ENCODE measurements around the gene RMDN2. TPM values are rescaled to one million over a fixed set of nuclear protein-coding genes. Genes with fewer than 3 reads are reported as not detected.

The RMDN2 gene
- total RNA-seq, 1 donor from 2014 or later = 6.5 TPM

DNA sequence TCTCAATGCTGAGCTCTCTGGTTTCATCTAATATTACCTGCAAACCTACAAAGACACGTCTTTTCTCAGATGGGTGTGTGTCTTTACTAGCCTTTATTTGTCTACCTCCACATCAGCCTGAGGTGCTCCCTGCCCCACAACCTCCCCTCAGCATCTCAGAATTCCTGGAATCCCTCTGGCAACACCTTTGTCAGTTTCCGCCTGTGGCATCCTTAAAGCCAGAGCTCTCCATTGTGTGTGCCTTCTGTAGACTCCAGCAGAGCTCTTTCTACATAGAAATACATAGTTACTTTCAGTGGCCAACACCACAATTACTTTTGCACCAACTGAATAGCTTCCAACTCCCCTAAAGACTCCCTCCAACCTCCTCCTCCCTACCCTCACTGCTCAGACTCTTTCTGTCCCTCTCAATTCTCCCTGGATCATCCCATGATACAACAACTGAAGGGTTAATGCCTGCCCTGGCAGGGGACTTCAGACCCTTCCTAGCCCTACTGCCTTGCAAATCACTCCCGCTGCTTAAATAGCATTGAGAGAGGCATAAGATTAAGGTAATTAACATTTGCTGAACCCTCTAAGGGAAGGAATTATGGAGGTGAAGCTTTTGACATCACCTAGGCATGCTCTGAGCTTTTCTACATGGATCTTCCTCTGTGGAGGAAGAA is 39.6 kb upstream of the RMDN2 start:
- Histone ChIP-seq H3K27ac (replicated peaks) (no peak overlapping the region), H3K27me3 (ENCODE audit: low read depth) (no peaks in the 10 kb centered on the region), H3K4me1 (no peaks in the 10 kb centered on the region), H3K4me3 (no peak overlapping the region), H3K9me3 (replicated peaks) (no peaks in the 10 kb centered on the region), H3K36me3 (no peaks in the 10 kb centered on the region)
- intact Hi-C loops (cut with micrococcal nuclease) = no loop called here
- TF ChIP-seq, protein P1, sequence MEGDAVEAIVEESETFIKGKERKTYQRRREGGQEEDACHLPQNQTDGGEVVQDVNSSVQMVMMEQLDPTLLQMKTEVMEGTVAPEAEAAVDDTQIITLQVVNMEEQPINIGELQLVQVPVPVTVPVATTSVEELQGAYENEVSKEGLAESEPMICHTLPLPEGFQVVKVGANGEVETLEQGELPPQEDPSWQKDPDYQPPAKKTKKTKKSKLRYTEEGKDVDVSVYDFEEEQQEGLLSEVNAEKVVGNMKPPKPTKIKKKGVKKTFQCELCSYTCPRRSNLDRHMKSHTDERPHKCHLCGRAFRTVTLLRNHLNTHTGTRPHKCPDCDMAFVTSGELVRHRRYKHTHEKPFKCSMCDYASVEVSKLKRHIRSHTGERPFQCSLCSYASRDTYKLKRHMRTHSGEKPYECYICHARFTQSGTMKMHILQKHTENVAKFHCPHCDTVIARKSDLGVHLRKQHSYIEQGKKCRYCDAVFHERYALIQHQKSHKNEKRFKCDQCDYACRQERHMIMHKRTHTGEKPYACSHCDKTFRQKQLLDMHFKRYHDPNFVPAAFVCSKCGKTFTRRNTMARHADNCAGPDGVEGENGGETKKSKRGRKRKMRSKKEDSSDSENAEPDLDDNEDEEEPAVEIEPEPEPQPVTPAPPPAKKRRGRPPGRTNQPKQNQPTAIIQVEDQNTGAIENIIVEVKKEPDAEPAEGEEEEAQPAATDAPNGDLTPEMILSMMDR (IDR thresholded peaks at IDR 0.05; ENCODE audit: borderline replicate concordance) = no peak
- DNase-seq = no peak

DNA sequence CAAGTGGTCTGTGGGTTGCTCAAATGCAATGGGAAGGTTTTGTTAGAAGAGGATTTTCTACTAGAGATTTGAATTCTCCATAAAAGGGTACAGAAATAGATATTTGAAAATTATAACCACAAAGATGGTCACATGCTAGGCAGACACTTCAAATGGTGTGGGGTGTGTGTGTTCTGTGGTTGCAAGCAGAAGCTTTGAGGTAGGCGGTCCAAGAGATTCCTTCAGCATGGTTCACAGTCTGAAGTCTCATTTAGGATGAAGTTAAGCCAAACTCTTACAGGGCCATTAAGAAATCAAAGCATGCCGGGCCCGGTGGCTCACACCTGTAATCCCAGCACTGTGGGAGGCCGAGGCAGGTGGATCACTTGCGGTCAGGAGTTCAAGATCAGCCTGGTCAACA is 38.3 kb upstream of the RMDN2 start:
- Histone ChIP-seq H3K36me3 (no peaks in the 10 kb centered on the region), H3K4me3 (no peak overlapping the region), H3K4me1 (peaks cover 8% of the 10 kb centered on the region), H3K27me3 (ENCODE audit: low read depth) (no peaks in the 10 kb centered on the region), H3K9me3 (replicated peaks) (no peaks in the 10 kb centered on the region), H3K27ac (replicated peaks) (no peak overlapping the region)
- no peak for DNase-seq
- intact Hi-C loops (cut with micrococcal nuclease) = no loop called here
- TF ChIP-seq, protein P1 (IDR thresholded peaks at IDR 0.05; ENCODE audit: borderline replicate concordance) = no peak

DNA sequence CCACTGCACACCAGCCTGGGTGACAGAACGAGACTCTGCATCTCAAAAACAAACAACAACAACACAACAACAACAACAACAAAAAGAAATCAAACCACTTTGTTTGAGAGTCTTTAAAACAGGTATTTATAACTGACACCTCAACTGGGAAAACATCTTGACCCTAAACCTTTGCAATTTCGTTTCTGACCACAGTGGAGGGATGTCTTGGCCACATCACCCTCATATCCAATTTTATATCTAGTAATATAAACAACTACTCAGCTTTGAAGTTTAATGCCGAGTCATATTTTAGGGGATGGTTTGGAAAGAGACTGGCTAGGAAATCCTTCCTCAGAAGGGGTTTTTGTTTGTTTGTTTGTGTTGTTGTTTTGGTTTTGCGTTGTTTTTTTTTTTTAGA is 37.8 kb upstream of the RMDN2 start:
- Histone ChIP-seq H3K9me3 (replicated peaks) (no peaks in the 10 kb centered on the region), H3K4me1 (peaks cover 11% of the 10 kb centered on the region), H3K36me3 (no peaks in the 10 kb centered on the region), H3K4me3 (no peak overlapping the region), H3K27ac (replicated peaks) (no peak overlapping the region), H3K27me3 (ENCODE audit: low read depth) (no peaks in the 10 kb centered on the region)
- DNase-seq = no peak
- intact Hi-C loops (cut with micrococcal nuclease) = no loop called here
- TF ChIP-seq, protein P1 (IDR thresholded peaks at IDR 0.05; ENCODE audit: borderline replicate concordance) = no peak

DNA sequence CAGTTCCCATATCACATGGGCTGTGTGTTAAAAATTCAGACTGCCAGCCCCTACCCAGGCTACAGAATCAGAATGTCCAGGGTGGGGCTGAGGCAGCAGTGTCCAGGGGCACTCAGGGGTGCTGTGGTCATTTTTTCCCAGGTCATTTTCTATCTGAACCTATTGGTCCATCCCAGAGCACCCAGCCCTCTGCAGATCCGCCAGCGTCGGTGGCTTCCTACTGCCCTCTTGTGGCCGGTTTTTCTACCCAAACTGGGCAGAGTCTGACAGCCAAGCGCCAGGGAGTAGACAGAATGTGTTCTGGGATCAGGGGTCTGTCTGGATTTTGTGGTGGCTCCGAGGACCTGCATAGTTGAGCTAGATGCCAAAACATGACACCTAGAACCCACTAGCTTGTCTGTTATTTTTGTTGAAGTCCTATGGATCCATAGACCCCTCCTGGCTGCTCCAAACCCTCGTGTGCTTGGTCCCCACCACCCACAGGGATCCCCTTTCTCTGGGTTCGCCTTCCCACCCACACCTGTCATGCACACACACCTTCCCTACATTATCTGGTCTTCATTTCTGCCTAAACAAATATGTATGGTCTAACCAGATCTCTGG is 34.1 kb upstream of the RMDN2 start:
- no peaks in the 10 kb centered on the region for H3K36me3 ChIP-seq
- no peak overlapping the region for H3K27ac ChIP-seq (replicated peaks)
- TF ChIP-seq, protein P1 (IDR thresholded peaks at IDR 0.05; ENCODE audit: borderline replicate concordance) = peak; percentile 88
- peak; percentile 65 for DNase-seq
- no peaks in the 10 kb centered on the region for H3K9me3 ChIP-seq (replicated peaks)
- peaks cover 22% of the 10 kb centered on the region for H3K4me1 ChIP-seq
- H3K27me3 ChIP-seq (ENCODE audit: low read depth) = no peaks in the 10 kb centered on the region
- intact Hi-C loops (cut with micrococcal nuclease) = no loop called here
- H3K4me3 ChIP-seq = no peak overlapping the region

DNA sequence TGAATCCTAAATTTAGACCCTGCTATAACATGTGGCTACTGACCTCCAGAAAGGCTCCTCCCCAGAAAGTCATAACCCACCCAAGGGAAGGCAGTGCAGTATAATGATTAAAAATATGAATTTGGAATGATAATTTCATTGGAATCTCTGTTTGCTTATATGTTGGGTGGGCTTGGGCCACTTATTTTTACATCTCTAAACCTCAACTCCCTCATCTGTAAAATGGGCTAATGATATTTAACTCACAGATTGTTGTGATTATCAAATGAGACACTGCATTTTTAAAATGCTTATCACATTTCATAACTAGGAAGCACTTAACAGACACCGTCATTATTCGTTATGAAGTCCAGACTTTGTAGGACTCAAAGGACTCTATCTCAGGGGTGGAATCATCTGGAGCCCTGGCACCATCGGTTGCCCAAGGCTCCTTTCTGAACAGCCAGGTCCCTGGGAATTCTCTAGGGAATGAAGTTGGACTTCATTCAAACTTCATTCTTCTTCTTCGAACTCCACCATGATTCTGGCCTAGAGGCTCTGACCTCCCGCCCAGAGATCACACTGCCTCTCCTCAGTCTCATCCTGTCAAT is 33.1 kb upstream of the RMDN2 start:
- Histone ChIP-seq H3K36me3 (no peaks in the 10 kb centered on the region), H3K27me3 (ENCODE audit: low read depth) (no peaks in the 10 kb centered on the region), H3K4me3 (no peak overlapping the region), H3K4me1 (peaks cover 22% of the 10 kb centered on the region), H3K27ac (replicated peaks) (no peak overlapping the region), H3K9me3 (replicated peaks) (no peaks in the 10 kb centered on the region)
- DNase-seq = no peak
- intact Hi-C loops (cut with micrococcal nuclease) = no loop called here
- TF ChIP-seq, protein P1 (IDR thresholded peaks at IDR 0.05; ENCODE audit: borderline replicate concordance) = no peak
